Measurements from ENCODE around the gene CLEC4A.
"Not testable (repeated sequence)": the region's sequence is repeated elsewhere in the genome, so short reads cannot be mapped to it uniquely, and the experiment has no call there.

- TF ChIP-seq, protein P1, sequence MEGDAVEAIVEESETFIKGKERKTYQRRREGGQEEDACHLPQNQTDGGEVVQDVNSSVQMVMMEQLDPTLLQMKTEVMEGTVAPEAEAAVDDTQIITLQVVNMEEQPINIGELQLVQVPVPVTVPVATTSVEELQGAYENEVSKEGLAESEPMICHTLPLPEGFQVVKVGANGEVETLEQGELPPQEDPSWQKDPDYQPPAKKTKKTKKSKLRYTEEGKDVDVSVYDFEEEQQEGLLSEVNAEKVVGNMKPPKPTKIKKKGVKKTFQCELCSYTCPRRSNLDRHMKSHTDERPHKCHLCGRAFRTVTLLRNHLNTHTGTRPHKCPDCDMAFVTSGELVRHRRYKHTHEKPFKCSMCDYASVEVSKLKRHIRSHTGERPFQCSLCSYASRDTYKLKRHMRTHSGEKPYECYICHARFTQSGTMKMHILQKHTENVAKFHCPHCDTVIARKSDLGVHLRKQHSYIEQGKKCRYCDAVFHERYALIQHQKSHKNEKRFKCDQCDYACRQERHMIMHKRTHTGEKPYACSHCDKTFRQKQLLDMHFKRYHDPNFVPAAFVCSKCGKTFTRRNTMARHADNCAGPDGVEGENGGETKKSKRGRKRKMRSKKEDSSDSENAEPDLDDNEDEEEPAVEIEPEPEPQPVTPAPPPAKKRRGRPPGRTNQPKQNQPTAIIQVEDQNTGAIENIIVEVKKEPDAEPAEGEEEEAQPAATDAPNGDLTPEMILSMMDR (IDR thresholded peaks at IDR 0.05 in 8 of 11, conservative IDR thresholded peaks at IDR 0.05 in 3 of 11): not testable (repeated sequence)
- not testable (repeated sequence) for TF ChIP-seq POLR2AphosphoS5, POLR2A (IDR thresholded peaks at IDR 0.05)
These were observed 39.1 kb upstream of the CLEC4A start for GRCh38 chr12:8084351-8084750.

Measured in spleen (tissue), 7 donors.